ENCODE data around the gene TMEM207. TPM values are rescaled to one million over a fixed set of nuclear protein-coding genes. Genes with fewer than 3 reads are reported as not detected.

The TMEM207 gene
- total and polyA plus RNA-seq, 4 experiments from 2014 or later, result not detected

DNA sequence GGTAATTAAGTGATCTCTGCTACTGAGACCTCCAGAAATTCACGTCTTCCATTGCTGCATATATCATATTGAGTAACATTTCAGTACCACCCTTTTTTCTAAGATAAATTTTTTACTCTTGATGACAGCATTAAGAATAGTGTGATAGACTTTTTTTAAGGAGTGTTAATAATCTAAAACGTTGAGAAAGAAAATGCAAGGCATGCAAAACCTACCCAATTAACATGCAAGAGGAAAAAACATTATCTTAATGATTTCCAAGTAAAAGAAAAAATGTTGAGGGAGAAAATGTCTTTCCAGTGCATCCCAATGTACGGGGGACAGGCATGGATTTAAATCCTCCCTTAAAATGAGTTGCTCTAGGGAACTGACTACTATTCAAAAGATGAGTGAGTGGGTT, 61.0 kb downstream of the TMEM207 start:
- intact Hi-C loops (cut with micrococcal nuclease), result no loop called here
- Histone ChIP-seq H3K9me3 (ENCODE audit: control insufficient read depth in 1 of 2, low read length in 2 of 2) (no peaks in the 10 kb centered on the region), H3K27ac (ENCODE audit: low read depth, low read length) (no peak overlapping the region), H3K36me3 (ENCODE audit: insufficient read depth, low read length) (no peaks in the 10 kb centered on the region), H3K27me3 (ENCODE audit: insufficient read depth, low read length) (no peaks in the 10 kb centered on the region), H3K4me1 (ENCODE audit: insufficient read depth, low read length) (no peaks in the 10 kb centered on the region), H3K4me3 (ENCODE audit: low read length in 2 of 2) (no peak overlapping the region)
- ChIA-PET POLR2A (ENCODE audit: partially characterized antibody) (no interaction called here), CTCF (ENCODE audit: partially characterized antibody) (no interaction called here)
- Mint-ChIP-seq H3K36me3 (no peaks in the 10 kb centered on the region), H3K9me3 (no peaks in the 10 kb centered on the region), H3K4me1 (no peaks in the 10 kb centered on the region), H3K4me3 (no peak overlapping the region), H3K27me3 (peaks cover 3% of the 10 kb centered on the region in 2 donors), H3K27ac (no peak overlapping the region)
- no peak for DNase-seq

DNA sequence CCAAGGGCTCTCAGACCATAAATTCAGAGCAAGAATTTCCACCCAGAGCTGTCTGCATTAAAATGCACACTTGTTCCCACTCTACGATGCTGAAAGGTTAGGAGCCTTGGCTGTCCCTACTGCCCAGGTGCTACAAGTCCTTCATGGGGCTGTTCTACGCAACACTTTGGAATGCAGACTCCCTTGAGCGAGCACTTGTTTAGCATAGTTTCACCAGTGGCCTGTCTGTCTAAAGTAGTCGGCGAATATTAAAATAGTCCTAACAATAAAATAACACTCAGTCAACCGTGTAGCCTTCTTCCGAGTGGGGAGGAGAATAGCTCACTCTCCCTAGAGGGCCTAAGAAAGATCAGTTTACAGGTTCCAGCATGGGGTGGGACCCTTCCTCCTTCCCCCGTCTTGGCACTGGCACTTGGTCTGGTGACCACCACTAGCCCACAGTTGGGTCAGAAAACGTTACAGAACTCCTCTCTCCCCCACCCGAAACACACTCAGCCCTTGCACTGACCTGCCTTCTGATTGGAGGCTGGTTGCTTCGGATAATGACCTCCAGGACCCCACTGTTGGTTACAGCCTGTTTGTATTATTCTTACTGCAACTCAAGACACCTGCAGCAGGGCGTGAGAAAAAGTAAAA, 62.0 kb downstream of the TMEM207 start, which contains the start of gene CLDN16:
Gene CLDN16 (plus strand): TSS at position 586 of the 636 bp plus-strand sequence. CDS start 167 bp downstream, outside the sequence.
- H3K4me1 Mint-ChIP-seq, result no peaks in the 10 kb centered on the region
- H3K27me3 Mint-ChIP-seq, result peaks cover 3% of the 10 kb centered on the region in 2 donors
- ChIA-PET CTCF (ENCODE audit: partially characterized antibody) (no interaction called here), POLR2A (ENCODE audit: partially characterized antibody) (no interaction called here)
- Histone ChIP-seq H3K4me3 (ENCODE audit: low read length in 2 of 2) (no peak within 1 kb of the TSS), H3K27me3 (ENCODE audit: insufficient read depth, low read length) (no peaks in the 10 kb centered on the region), H3K36me3 (ENCODE audit: insufficient read depth, low read length) (no peaks in the 10 kb centered on the region), H3K4me1 (ENCODE audit: insufficient read depth, low read length) (no peaks in the 10 kb centered on the region), H3K9me3 (ENCODE audit: control insufficient read depth in 1 of 2, low read length in 2 of 2) (no peaks in the 10 kb centered on the region), H3K27ac (ENCODE audit: low read depth, low read length) (no peak within 1 kb of the TSS)
- intact Hi-C loops (cut with micrococcal nuclease), result no loop called here
- DNase-seq, result no peak
- H3K27ac Mint-ChIP-seq, result no peak within 1 kb of the TSS
- H3K9me3 Mint-ChIP-seq, result no peaks in the 10 kb centered on the region
- H3K4me3 Mint-ChIP-seq, result no peak within 1 kb of the TSS
- no peaks in the 10 kb centered on the region for H3K36me3 Mint-ChIP-seq

DNA sequence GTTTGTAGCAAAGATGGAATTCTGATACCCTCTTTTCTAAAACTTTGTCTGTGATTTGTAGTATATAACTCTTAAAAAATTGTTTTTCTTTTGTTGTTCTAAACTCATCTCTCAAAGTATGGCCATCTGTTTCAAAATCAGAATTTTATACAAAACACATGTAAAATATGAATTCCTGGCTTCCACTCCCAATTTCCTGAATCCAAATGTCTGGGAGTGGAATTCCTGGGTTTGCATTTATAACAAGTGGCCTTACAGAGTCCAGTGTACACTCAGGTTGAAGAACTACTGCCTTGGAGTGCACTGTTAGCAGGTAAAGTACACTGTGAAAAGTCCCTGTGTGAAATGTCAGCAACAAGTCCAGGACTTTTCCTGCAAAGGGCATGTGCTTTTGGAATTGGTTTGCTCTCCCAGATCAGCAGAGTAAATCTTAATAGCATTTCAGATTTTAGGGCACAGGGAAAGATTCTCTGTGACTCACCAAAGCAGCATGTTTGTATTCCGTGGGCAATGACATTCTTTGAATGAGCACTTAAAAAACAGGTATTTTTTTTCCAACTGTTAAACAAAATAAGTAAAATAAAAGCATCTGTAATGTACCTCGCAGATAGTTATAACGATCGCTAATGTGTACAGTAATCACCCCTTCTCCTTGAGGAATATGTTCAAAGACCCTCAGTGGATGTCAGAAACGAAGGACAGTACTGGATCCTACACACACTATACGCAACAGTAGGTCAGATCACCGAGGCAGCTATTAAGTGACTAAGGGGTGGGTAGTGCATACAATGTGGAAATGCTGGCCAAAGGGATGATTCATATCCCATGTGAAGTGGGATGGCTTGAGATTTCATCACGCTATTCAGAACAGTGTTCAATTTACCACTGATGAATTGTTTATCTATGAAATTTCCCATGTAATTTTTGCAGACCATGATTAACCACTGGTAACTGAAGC, 63.7 kb downstream of the TMEM207 start:
- Mint-ChIP-seq H3K27me3 (peaks cover 0 to 3% of the 10 kb centered on the region in 2 donors), H3K4me3 (no peak overlapping the region), H3K4me1 (no peaks in the 10 kb centered on the region), H3K9me3 (no peaks in the 10 kb centered on the region), H3K36me3 (no peaks in the 10 kb centered on the region), H3K27ac (no peak overlapping the region)
- Histone ChIP-seq H3K4me3 (ENCODE audit: low read length in 2 of 2) (no peak overlapping the region), H3K9me3 (ENCODE audit: control insufficient read depth in 1 of 2, low read length in 2 of 2) (no peaks in the 10 kb centered on the region), H3K36me3 (ENCODE audit: insufficient read depth, low read length) (no peaks in the 10 kb centered on the region), H3K4me1 (ENCODE audit: insufficient read depth, low read length) (no peaks in the 10 kb centered on the region), H3K27me3 (ENCODE audit: insufficient read depth, low read length) (no peaks in the 10 kb centered on the region), H3K27ac (ENCODE audit: low read depth, low read length) (no peak overlapping the region)
- intact Hi-C loops (cut with micrococcal nuclease), result no loop called here
- POLR2A ChIA-PET (ENCODE audit: partially characterized antibody), result interaction anchor here (0.7 kb wide), 1 partner anchor 116 kb away, joined by 3 read pairs; no protein-coding TSS in a partner anchor
- DNase-seq, result no peak
- CTCF ChIA-PET (ENCODE audit: partially characterized antibody), result no interaction called here

DNA sequence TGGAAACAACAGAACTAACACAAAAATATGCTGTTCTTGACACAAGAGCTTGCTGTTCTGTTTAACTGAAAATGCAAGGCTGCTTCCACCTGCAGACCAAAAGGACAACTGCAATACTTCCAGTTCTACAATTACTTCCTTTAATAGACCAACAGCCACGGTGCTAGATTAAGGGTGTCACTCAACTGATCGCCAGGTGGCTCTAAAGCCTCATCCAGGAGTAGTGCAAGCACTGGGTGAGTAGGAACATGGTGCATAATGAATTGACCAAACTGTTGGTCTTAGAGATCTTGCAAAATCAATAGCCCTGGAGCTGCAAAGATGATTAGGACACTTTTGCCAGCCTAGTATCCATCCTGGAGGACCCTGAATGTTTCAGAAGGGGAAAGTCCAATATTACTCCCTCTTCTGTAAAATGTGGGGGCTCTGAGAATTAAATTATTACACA, 65.4 kb downstream of the TMEM207 start:
- Histone ChIP-seq H3K27ac (ENCODE audit: low read depth, low read length) (no peak overlapping the region), H3K4me1 (ENCODE audit: insufficient read depth, low read length) (no peaks in the 10 kb centered on the region), H3K4me3 (ENCODE audit: low read length in 2 of 2) (no peak overlapping the region), H3K9me3 (ENCODE audit: control insufficient read depth in 1 of 2, low read length in 2 of 2) (no peaks in the 10 kb centered on the region), H3K36me3 (ENCODE audit: insufficient read depth, low read length) (no peaks in the 10 kb centered on the region), H3K27me3 (ENCODE audit: insufficient read depth, low read length) (no peaks in the 10 kb centered on the region)
- ChIA-PET CTCF (ENCODE audit: partially characterized antibody) (no interaction called here), POLR2A (ENCODE audit: partially characterized antibody) (no interaction called here)
- no peak for DNase-seq
- peaks cover 0 to 3% of the 10 kb centered on the region in 2 donors for H3K27me3 Mint-ChIP-seq
- intact Hi-C loops (cut with micrococcal nuclease), result no loop called here
- H3K9me3 Mint-ChIP-seq, result peaks cover 0 to 2% (median 0%) of the 10 kb centered on the region in 8 donors
- no peaks in the 10 kb centered on the region for H3K36me3 Mint-ChIP-seq
- H3K4me3 Mint-ChIP-seq, result no peak overlapping the region
- no peaks in the 10 kb centered on the region for H3K4me1 Mint-ChIP-seq
- H3K27ac Mint-ChIP-seq, result no peak overlapping the region

DNA sequence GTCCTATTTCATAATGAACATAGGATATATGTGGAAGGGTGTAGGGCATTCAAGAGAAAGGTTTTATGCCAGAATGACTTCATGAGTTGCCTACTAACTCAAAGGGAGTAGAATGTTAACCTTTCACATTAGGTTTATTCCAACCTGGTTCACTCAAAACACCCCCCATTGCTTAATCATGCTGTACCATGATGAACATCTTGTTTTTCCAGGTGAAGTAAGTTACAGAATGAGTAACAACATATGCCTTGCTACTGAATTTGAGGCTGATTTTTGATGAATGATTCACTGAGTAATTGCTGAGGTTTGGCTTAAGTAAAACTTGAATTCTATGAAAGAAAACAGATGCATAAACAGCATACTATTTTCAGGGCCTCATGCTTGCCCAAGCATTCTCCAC, 67.6 kb downstream of the TMEM207 start:
- Mint-ChIP-seq H3K36me3 (no peaks in the 10 kb centered on the region), H3K4me1 (no peaks in the 10 kb centered on the region), H3K27ac (no peak overlapping the region), H3K9me3 (peaks cover 0 to 2% (median 0%) of the 10 kb centered on the region in 8 donors), H3K4me3 (no peak overlapping the region), H3K27me3 (peaks cover 0 to 1% of the 10 kb centered on the region in 2 donors)
- CTCF ChIA-PET (ENCODE audit: partially characterized antibody), result no interaction called here
- Histone ChIP-seq H3K27me3 (ENCODE audit: insufficient read depth, low read length) (no peaks in the 10 kb centered on the region), H3K27ac (ENCODE audit: low read depth, low read length) (no peak overlapping the region), H3K4me1 (ENCODE audit: insufficient read depth, low read length) (no peaks in the 10 kb centered on the region), H3K4me3 (ENCODE audit: low read length in 2 of 2) (no peak overlapping the region), H3K36me3 (ENCODE audit: insufficient read depth, low read length) (no peaks in the 10 kb centered on the region), H3K9me3 (ENCODE audit: control insufficient read depth in 1 of 2, low read length in 2 of 2) (no peaks in the 10 kb centered on the region)
- no peak for DNase-seq
- POLR2A ChIA-PET (ENCODE audit: partially characterized antibody), result no interaction called here
- intact Hi-C loops (cut with micrococcal nuclease), result no loop called here

DNA sequence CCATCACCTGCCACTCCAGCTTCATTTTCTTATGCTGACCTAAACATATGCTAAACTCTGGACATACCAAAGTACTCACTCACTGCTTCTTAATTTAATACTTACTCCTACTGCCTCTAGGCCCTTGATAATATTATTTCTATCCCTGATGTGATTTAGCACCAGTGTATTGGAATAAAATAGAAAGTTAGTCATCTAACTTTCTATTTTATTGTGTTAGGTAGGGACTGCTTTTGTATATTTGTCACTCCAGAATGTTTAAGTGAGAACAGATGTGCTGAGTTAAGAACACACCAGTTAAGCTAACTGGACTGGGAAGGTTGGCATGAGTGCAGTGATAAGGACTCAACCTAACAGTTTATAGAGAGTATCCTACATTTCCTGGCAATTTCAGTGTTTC, 68.3 kb downstream of the TMEM207 start:
- Histone ChIP-seq H3K4me3 (ENCODE audit: low read length in 2 of 2) (no peak overlapping the region), H3K36me3 (ENCODE audit: insufficient read depth, low read length) (no peaks in the 10 kb centered on the region), H3K27ac (ENCODE audit: low read depth, low read length) (no peak overlapping the region), H3K4me1 (ENCODE audit: insufficient read depth, low read length) (no peaks in the 10 kb centered on the region), H3K9me3 (ENCODE audit: control insufficient read depth in 1 of 2, low read length in 2 of 2) (no peaks in the 10 kb centered on the region), H3K27me3 (ENCODE audit: insufficient read depth, low read length) (no peaks in the 10 kb centered on the region)
- Mint-ChIP-seq H3K27ac (no peak overlapping the region), H3K27me3 (peaks cover 0 to 3% of the 10 kb centered on the region in 2 donors), H3K36me3 (no peaks in the 10 kb centered on the region), H3K4me1 (no peaks in the 10 kb centered on the region), H3K4me3 (no peak overlapping the region), H3K9me3 (peaks cover 0 to 2% (median 0%) of the 10 kb centered on the region in 8 donors)
- intact Hi-C loops (cut with micrococcal nuclease), result no loop called here
- POLR2A ChIA-PET (ENCODE audit: partially characterized antibody), result no interaction called here
- CTCF ChIA-PET (ENCODE audit: partially characterized antibody), result no interaction called here
- no peak for DNase-seq

DNA sequence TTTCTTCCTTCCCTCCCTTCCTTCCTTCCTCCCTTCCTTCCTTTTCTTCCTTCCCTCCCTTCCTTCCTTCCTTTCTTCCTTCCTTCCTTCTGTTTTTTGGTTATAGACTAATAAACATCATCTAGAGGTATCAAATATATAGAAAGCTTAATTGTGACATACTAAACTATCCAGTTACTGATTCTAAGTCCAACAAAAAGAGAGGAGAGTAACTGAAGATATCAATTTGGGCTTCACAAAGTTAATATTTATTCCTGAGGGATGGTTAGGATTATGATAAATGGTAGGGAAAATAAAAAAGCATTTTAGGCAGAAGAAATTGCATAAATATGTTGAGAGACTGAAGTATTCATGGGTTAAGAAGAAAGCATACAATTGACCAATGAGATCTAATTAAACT, 69.5 kb downstream of the TMEM207 start:
- peaks cover 0 to 2% (median 0%) of the 10 kb centered on the region in 8 donors for H3K9me3 Mint-ChIP-seq
- Histone ChIP-seq H3K4me1 (ENCODE audit: insufficient read depth, low read length) (no peaks in the 10 kb centered on the region), H3K4me3 (ENCODE audit: low read length in 2 of 2) (no peak overlapping the region), H3K27me3 (ENCODE audit: insufficient read depth, low read length) (no peaks in the 10 kb centered on the region), H3K9me3 (ENCODE audit: control insufficient read depth in 1 of 2, low read length in 2 of 2) (no peaks in the 10 kb centered on the region), H3K36me3 (ENCODE audit: insufficient read depth, low read length) (no peaks in the 10 kb centered on the region), H3K27ac (ENCODE audit: low read depth, low read length) (no peak overlapping the region)
- H3K4me3 Mint-ChIP-seq, result no peak overlapping the region
- no peak overlapping the region for H3K27ac Mint-ChIP-seq
- ChIA-PET CTCF (ENCODE audit: partially characterized antibody) (no interaction called here), POLR2A (ENCODE audit: partially characterized antibody) (no interaction called here)
- peaks cover 2% of the 10 kb centered on the region in 2 donors for H3K27me3 Mint-ChIP-seq
- intact Hi-C loops (cut with micrococcal nuclease), result no loop called here
- no peaks in the 10 kb centered on the region for H3K4me1 Mint-ChIP-seq
- no peaks in the 10 kb centered on the region for H3K36me3 Mint-ChIP-seq
- no peak for DNase-seq
